Psoas muscle (tissue), 8 donors: Measurements from ENCODE around the gene MYO1B. TPM values are rescaled to one million over a fixed set of nuclear protein-coding genes. Genes with fewer than 3 reads are reported as not detected.
A peak's percentile ranks its signal among the peaks of the same experiment; 100 is the strongest.

ENCODE experiments used
- ATAC-seq, 4 donors: fragments of 200-7000 bp; cut with Tn5 transposase; one replicate each; pipeline ENCODE4 v1.9.1; 2020; ENCODE audit warnings: moderate library complexity in 3 of 4, mild to moderate bottlenecking in 2 of 4
- DNase-seq, 2 donors: peaks; one replicate each; pipeline ENCODE4 v3.0.0-alpha.2; 2020
- H3K27ac ChIP-seq: fragments of 200-600 bp; one replicate; pipeline ENCODE4 v1.8.0; 2022
- H3K27me3 ChIP-seq, 3 donors: fragments of 200-600 bp in 1 of 3; one replicate each; pipeline versions ENCODE4 v1.6.1 to v1.8.0; 2013 to 2022; ENCODE audit warnings: low read length in 2 of 3, mild to moderate bottlenecking in 2 of 3, moderate library complexity in 1 of 3; ENCODE audit not compliant: insufficient read depth in 3 of 3
- H3K36me3 ChIP-seq, 2 donors: fragments of 200-600 bp in 1 of 2; one replicate each; pipeline versions ENCODE4 v1.6.1 to v1.8.0; 2013 to 2022; ENCODE audit warnings: low read depth in 1 of 2, mild to moderate bottlenecking in 1 of 2, moderate library complexity in 1 of 2; ENCODE audit not compliant: insufficient read depth in 1 of 2
- H3K4me1 ChIP-seq: fragments of 200-600 bp; one replicate; pipeline ENCODE4 v1.8.0; 2022
- H3K4me3 ChIP-seq: fragments of 200-600 bp; one replicate; pipeline ENCODE4 v1.8.0; 2022; ENCODE audit warnings: mild to moderate bottlenecking
- H3K9me3 ChIP-seq: fragments of 200-600 bp; one replicate; pipeline ENCODE4 v1.8.0; 2022
- WGBS, 3 donors: extraction: QIAGEN DNeasy Blood & Tissue Kit; methylation state at CpG; one replicate each; pipeline versions ENCODE4 v1.1.6 to v1.1.7; 2013; 5-methylcytosine and 5-hydroxymethylcytosine counted together
- intact Hi-C, 2 donors: fragments of 100-400 bp; cut with DNase I; formaldehyde crosslinking; loops; one replicate each; pipeline versions ENCODE4 v1.11.0 to v1.14.2; 2022
- polyA plus RNA-seq, 3 donors: library from polyadenylated mRNA; stranded (reverse); fragments of 200-250 nt; gene quantifications; one replicate each; pipeline ENCODE4 v1.2.3, GENCODE V29; 2013
- total RNA-seq, 4 donors: library from RNA; stranded (reverse); fragmentation: NEBNext Ultra II Directional in 2 of 4; extraction: Animal tissue kit (Norgen Biotek cat#: 25700) in 2 of 4; gene quantifications; one replicate each; pipeline versions ENCODE4 v1.2.1 to v1.2.4, GENCODE V29; 2021 to 2023
- TF ChIP-seq, protein P1 (sequence below): fragments of 200-600 bp; IDR thresholded peaks from one replicate; pipeline ENCODE4 v1.8.0; 2022; ENCODE audit warnings: antibody characterized with exemption
- donor health status: healthy with polysubstance abuse.
- donor health status: DM: no; HTN: no; CAD: no; lungs with moderate emphysema.
- donor health status: Bipolar disorder and iron deficiency.
- donor health status: healthy.
- donor health status: DM: yes; HTN: yes; CAD: no.
- donor health status: DM: no; HTN: no; CAD: no.
- donor health status: DM: no; HTN: no; CAD: no.
- donor health status: DM: yes; HTN: yes; CAD: no.

Gene MYO1B
- total and polyA plus RNA-seq, 7 donors: 4.4 to 14.1 (median 7.9) TPM

GRCh38 chr2:191234376-191234775, 10.8 kb upstream of the MYO1B start:
- intact Hi-C loops: no loop called here
- WGBS, 3 donors: 72 to 87% (median 76%) methylated on average over 1 of the region's 1 CpG
- ATAC-seq: no peak

GRCh38 chr2:191240871-191241270, 4.3 kb upstream of the MYO1B start:
- H3K36me3 ChIP-seq: no peaks in the 10 kb centered on the region
- no peaks in the 10 kb centered on the region for H3K9me3 ChIP-seq
- ATAC-seq (no peak), DNase-seq (no peak)
- H3K4me1 ChIP-seq: no peaks in the 10 kb centered on the region
- TF ChIP-seq, protein P1, sequence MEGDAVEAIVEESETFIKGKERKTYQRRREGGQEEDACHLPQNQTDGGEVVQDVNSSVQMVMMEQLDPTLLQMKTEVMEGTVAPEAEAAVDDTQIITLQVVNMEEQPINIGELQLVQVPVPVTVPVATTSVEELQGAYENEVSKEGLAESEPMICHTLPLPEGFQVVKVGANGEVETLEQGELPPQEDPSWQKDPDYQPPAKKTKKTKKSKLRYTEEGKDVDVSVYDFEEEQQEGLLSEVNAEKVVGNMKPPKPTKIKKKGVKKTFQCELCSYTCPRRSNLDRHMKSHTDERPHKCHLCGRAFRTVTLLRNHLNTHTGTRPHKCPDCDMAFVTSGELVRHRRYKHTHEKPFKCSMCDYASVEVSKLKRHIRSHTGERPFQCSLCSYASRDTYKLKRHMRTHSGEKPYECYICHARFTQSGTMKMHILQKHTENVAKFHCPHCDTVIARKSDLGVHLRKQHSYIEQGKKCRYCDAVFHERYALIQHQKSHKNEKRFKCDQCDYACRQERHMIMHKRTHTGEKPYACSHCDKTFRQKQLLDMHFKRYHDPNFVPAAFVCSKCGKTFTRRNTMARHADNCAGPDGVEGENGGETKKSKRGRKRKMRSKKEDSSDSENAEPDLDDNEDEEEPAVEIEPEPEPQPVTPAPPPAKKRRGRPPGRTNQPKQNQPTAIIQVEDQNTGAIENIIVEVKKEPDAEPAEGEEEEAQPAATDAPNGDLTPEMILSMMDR: no peak
- 93 to 94% (median 94%) methylated on average over 5 of the region's 5 CpGs for WGBS, 3 donors
- peaks cover 0 to 9% (median 0%) of the 10 kb centered on the region in 3 donors for H3K27me3 ChIP-seq
- intact Hi-C loops: no loop called here
- no peak overlapping the region for H3K27ac ChIP-seq
- no peak overlapping the region for H3K4me3 ChIP-seq

More at GRCh38 chr2:191234376-191234775, 10.8 kb upstream of the MYO1B start:
- H3K4me3 ChIP-seq: no peak overlapping the region
- no peaks in the 10 kb centered on the region for H3K4me1 ChIP-seq
- H3K36me3 ChIP-seq: no peaks in the 10 kb centered on the region
- DNase-seq: no peak
- TF ChIP-seq, protein P1: no peak
- H3K9me3 ChIP-seq: no peaks in the 10 kb centered on the region
- H3K27ac ChIP-seq: no peak overlapping the region
- no peaks in the 10 kb centered on the region for H3K27me3 ChIP-seq

DNA sequence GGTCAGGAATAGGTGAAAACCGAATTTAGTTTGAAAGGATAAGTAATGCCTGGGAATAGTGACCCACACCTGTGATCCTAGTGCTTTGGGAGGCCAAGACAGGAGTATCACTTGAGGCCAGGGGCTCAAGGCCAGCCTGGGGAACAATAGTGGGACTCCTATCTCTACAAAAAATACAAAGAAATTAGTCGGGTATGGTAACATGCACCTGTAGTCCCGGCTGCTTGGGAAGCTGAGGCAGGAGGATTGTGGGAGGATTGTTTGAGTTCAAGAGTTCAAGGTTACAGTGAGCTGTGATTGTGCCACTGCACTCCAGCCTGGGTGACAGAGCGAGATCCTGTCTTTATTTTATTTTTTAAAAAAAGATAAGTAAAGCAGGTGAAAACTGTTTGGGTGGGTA, 3.8 kb upstream of the MYO1B start:
- Histone ChIP-seq H3K27ac (no peak overlapping the region), H3K4me3 (no peak overlapping the region), H3K36me3 (no peaks in the 10 kb centered on the region), H3K27me3 (peaks cover 0 to 12% (median 0%) of the 10 kb centered on the region in 3 donors), H3K9me3 (no peaks in the 10 kb centered on the region), H3K4me1 (no peaks in the 10 kb centered on the region)
- TF ChIP-seq, protein P1: no peak
- intact Hi-C loops: no loop called here
- no peak for ATAC-seq
- WGBS, 3 donors: 84 to 87% (median 86%) methylated on average over 4 of the region's 4 CpGs
- no peak for DNase-seq

GRCh38 chr2:191243154-191243553, 2.0 kb upstream of the MYO1B start:
- intact Hi-C loops: no loop called here
- Histone ChIP-seq H3K36me3 (no peaks in the 10 kb centered on the region), H3K27ac (no peak overlapping the region), H3K9me3 (no peaks in the 10 kb centered on the region), H3K4me3 (no peak overlapping the region), H3K27me3 (peaks cover 0 to 17% (median 0%) of the 10 kb centered on the region in 3 donors), H3K4me1 (no peaks in the 10 kb centered on the region)
- WGBS, 3 donors: 82 to 88% (median 87%) methylated on average over 1 of the region's 1 CpG
- ATAC-seq (no peak), DNase-seq (no peak)
- TF ChIP-seq, protein P1: no peak

DNA sequence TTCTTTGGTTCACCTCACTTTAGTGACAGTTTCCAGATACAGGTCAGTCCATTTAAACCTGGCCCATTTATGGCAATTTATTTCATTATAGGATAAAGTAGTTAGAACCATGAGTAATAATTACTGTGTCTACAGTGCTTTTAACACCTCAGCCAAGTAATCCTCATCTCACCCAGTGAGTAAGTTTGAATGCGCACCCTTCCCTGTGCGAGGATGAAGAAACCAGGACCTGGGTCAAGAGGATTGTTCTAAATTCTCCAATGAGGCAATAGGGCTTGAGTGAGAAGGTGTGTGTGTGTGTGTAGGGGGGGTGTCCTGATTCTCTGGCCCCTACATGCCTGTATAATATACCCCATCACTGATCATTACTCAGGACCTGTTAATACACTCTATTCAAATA, 854 bp upstream of the MYO1B start:
- no peak overlapping the region for H3K27ac ChIP-seq
- 91 to 97% (median 96%) methylated on average over 2 of the region's 2 CpGs for WGBS, 3 donors

More for the DNA sequence above, 854 bp upstream of the MYO1B start:
- Histone ChIP-seq H3K27me3 (peaks cover 0 to 17% (median 0%) of the 10 kb centered on the region in 3 donors), H3K36me3 (no peaks in the 10 kb centered on the region), H3K4me3 (peak overlapping the region; percentile 82), H3K9me3 (no peaks in the 10 kb centered on the region), H3K4me1 (no peaks in the 10 kb centered on the region)
- no peak for DNase-seq
- ATAC-seq: no peak
- TF ChIP-seq, protein P1: no peak
- intact Hi-C loops: no loop called here
